CD4-positive, alpha-beta T cell treated with Interleukin-17A for 1 hour (primary cell): ENCODE results near the gene TCIRG1.
A peak's percentile ranks its signal among the peaks of the same experiment; 100 is the strongest.

Source experiments
- DNase-seq: peaks from one replicate; pipeline ENCODE4 v3.0.0-alpha.2; 2020

The TCIRG1 gene

GRCh38 chr11:68007498-68008380 is 31.1 kb upstream of the TCIRG1 start:
- DNase-seq = no peak

GRCh38 chr11:68008381-68009337 is 30.2 kb upstream of the TCIRG1 start:
- no peak for DNase-seq

- peak; percentile 20 for DNase-seq
Measured at GRCh38 chr11:68009391-68010089, 29.3 kb upstream of the TCIRG1 start.

GRCh38 chr11:68010090-68011041 is 28.5 kb upstream of the TCIRG1 start, which contains the start of gene ALDH3B1:
ALDH3B1 (plus strand) TSS chr11:68010327; CDS start chr11:68015298, 4,971 bp downstream.
- DNase-seq = peak; percentile 15

GRCh38 chr11:68011051-68011943 is 27.5 kb upstream of the TCIRG1 start:
- no peak for DNase-seq

- DNase-seq = no peak
Measured at GRCh38 chr11:68012044-68012842, 26.6 kb upstream of the TCIRG1 start.

- DNase-seq = no peak
Measured at GRCh38 chr11:68012843-68013610, 25.8 kb upstream of the TCIRG1 start.

GRCh38 chr11:68013611-68014156 is 25.1 kb upstream of the TCIRG1 start:
- DNase-seq = no peak

- no peak for DNase-seq
Measured at GRCh38 chr11:68014157-68014946, 24.5 kb upstream of the TCIRG1 start.

- no peak for DNase-seq
Measured at GRCh38 chr11:68014947-68015447, 23.8 kb upstream of the TCIRG1 start.

- DNase-seq = no peak
Measured at GRCh38 chr11:68015467-68015866, 23.4 kb upstream of the TCIRG1 start.

- no peak for DNase-seq
Measured at GRCh38 chr11:68016161-68016903, 22.5 kb upstream of the TCIRG1 start.

GRCh38 chr11:68016904-68017817 is 21.7 kb upstream of the TCIRG1 start:
- no peak for DNase-seq

- no peak for DNase-seq
Measured at GRCh38 chr11:68017980-68018729, 20.7 kb upstream of the TCIRG1 start.

GRCh38 chr11:68018730-68019190 is 20.1 kb upstream of the TCIRG1 start:
- DNase-seq = no peak
